ENCODE measurements around the gene TRPC1.

TRPC1 gene

GRCh38 chr3:142839831-142840230, 116.0 kb downstream of the TRPC1 start:
- H3K36me3 ChIP-seq (ENCODE audit: control insufficient read depth in 1 of 2, insufficient read depth in 2 of 2, low read length in 2 of 2), result no peaks in the 10 kb centered on the region
- no peak overlapping the region for H3K27ac ChIP-seq (ENCODE audit: low read depth, low read length)
- H3K9me3 ChIP-seq (ENCODE audit: insufficient read depth, low read depth, low read length), result no peaks in the 10 kb centered on the region
- no peak for DNase-seq
- H2BK120ac ChIP-seq (ENCODE audit: insufficient read depth, low read length, poor library complexity), result no peak overlapping the region
- H3K23ac ChIP-seq (ENCODE audit: low read length), result no peak overlapping the region
- no peak overlapping the region for H3K4me2 ChIP-seq (ENCODE audit: low read length)
- no peak overlapping the region for H2AFZ ChIP-seq (ENCODE audit: insufficient read depth, low read length, poor library complexity)
- no peak overlapping the region for H2BK5ac ChIP-seq (ENCODE audit: low read depth, low read length, poor library complexity)
- WGBS (ENCODE audit: extremely low coverage, insufficient coverage, insufficient read length), result no CpG with 5 or more reads among the region's 2 CpGs
- no peak overlapping the region for H3K9ac ChIP-seq (ENCODE audit: low read length)
- no peak overlapping the region for H3K14ac ChIP-seq (ENCODE audit: low read length)
- no peaks in the 10 kb centered on the region for H3K79me2 ChIP-seq (ENCODE audit: control insufficient read depth, insufficient read depth, low read length, poor library complexity)
- H4K91ac ChIP-seq (ENCODE audit: low read depth, low read length), result no peak overlapping the region
- H3K4me3 ChIP-seq (ENCODE audit: low read depth, low read length), result no peak overlapping the region
- no peak overlapping the region for H3K18ac ChIP-seq (ENCODE audit: low read length)
- H3K4ac ChIP-seq (ENCODE audit: low read depth, low read length), result no peak overlapping the region
- no peaks in the 10 kb centered on the region for H3K4me1 ChIP-seq (ENCODE audit: control insufficient read depth in 1 of 2, insufficient read depth in 2 of 2, low read length in 2 of 2)
- no peaks in the 10 kb centered on the region for H3K79me1 ChIP-seq (ENCODE audit: low read length)
- H4K12ac ChIP-seq (ENCODE audit: low read depth, low read length), result no peak overlapping the region
- H4K8ac ChIP-seq (ENCODE audit: low read depth, low read length), result no peak overlapping the region
- no peak overlapping the region for H2BK12ac ChIP-seq (ENCODE audit: low read length)
- H2AK5ac ChIP-seq (ENCODE audit: low read length), result no peak overlapping the region
- H3K27me3 ChIP-seq (ENCODE audit: insufficient read depth, low read length), result no peaks in the 10 kb centered on the region

- Histone ChIP-seq H3K36me3 (ENCODE audit: control insufficient read depth in 1 of 2, insufficient read depth in 2 of 2, low read length in 2 of 2) (no peaks in the 10 kb centered on the region), H3K18ac (ENCODE audit: low read length) (no peak overlapping the region), H3K9me3 (ENCODE audit: insufficient read depth, low read depth, low read length) (no peaks in the 10 kb centered on the region), H3K23ac (ENCODE audit: low read length) (no peak overlapping the region), H2BK12ac (ENCODE audit: low read length) (no peak overlapping the region), H3K79me1 (ENCODE audit: low read length) (no peaks in the 10 kb centered on the region), H4K91ac (ENCODE audit: low read depth, low read length) (no peak overlapping the region), H3K4ac (ENCODE audit: low read depth, low read length) (no peak overlapping the region), H3K27ac (ENCODE audit: low read depth, low read length) (no peak overlapping the region), H3K79me2 (ENCODE audit: control insufficient read depth, insufficient read depth, low read length, poor library complexity) (no peaks in the 10 kb centered on the region), H3K4me3 (ENCODE audit: low read depth, low read length) (no peak overlapping the region), H3K14ac (ENCODE audit: low read length) (no peak overlapping the region), H4K8ac (ENCODE audit: low read depth, low read length) (no peak overlapping the region), H4K12ac (ENCODE audit: low read depth, low read length) (no peak overlapping the region), H3K9ac (ENCODE audit: low read length) (no peak overlapping the region), H2AK5ac (ENCODE audit: low read length) (no peak overlapping the region), H3K4me2 (ENCODE audit: low read length) (no peak overlapping the region), H2AFZ (ENCODE audit: insufficient read depth, low read length, poor library complexity) (no peak overlapping the region), H2BK120ac (ENCODE audit: insufficient read depth, low read length, poor library complexity) (no peak overlapping the region), H3K27me3 (ENCODE audit: insufficient read depth, low read length) (no peaks in the 10 kb centered on the region), H2BK5ac (ENCODE audit: low read depth, low read length, poor library complexity) (no peak overlapping the region), H3K4me1 (ENCODE audit: control insufficient read depth in 1 of 2, insufficient read depth in 2 of 2, low read length in 2 of 2) (no peaks in the 10 kb centered on the region)
- WGBS (ENCODE audit: extremely low coverage, insufficient coverage, insufficient read length), result no CpG with 5 or more reads among the region's 4 CpGs
- DNase-seq, result peak; percentile 19 to 73
Measured at GRCh38 chr3:142844339-142844977, 120.6 kb downstream of the TRPC1 start.

GRCh38 chr3:142846779-142847577, 123.1 kb downstream of the TRPC1 start:
- Histone ChIP-seq H3K79me1 (ENCODE audit: low read length) (no peaks in the 10 kb centered on the region), H2BK5ac (ENCODE audit: low read depth, low read length, poor library complexity) (no peak overlapping the region), H4K12ac (ENCODE audit: low read depth, low read length) (no peak overlapping the region), H3K4me1 (ENCODE audit: control insufficient read depth in 1 of 2, insufficient read depth in 2 of 2, low read length in 2 of 2) (peaks cover 2 to 5% of the 10 kb centered on the region in 2 experiments), H3K4ac (ENCODE audit: low read depth, low read length) (no peak overlapping the region), H3K4me2 (ENCODE audit: low read length) (no peak overlapping the region), H3K23ac (ENCODE audit: low read length) (no peak overlapping the region), H3K9ac (ENCODE audit: low read length) (no peak overlapping the region), H2BK120ac (ENCODE audit: insufficient read depth, low read length, poor library complexity) (no peak overlapping the region), H3K18ac (ENCODE audit: low read length) (no peak overlapping the region), H2BK12ac (ENCODE audit: low read length) (no peak overlapping the region), H3K9me3 (ENCODE audit: insufficient read depth, low read depth, low read length) (no peaks in the 10 kb centered on the region), H4K8ac (ENCODE audit: low read depth, low read length) (no peak overlapping the region), H2AK5ac (ENCODE audit: low read length) (no peak overlapping the region), H3K27me3 (ENCODE audit: insufficient read depth, low read length) (no peaks in the 10 kb centered on the region), H3K27ac (ENCODE audit: low read depth, low read length) (no peak overlapping the region), H3K36me3 (ENCODE audit: control insufficient read depth in 1 of 2, insufficient read depth in 2 of 2, low read length in 2 of 2) (no peaks in the 10 kb centered on the region), H4K91ac (ENCODE audit: low read depth, low read length) (no peak overlapping the region), H3K14ac (ENCODE audit: low read length) (no peak overlapping the region), H2AFZ (ENCODE audit: insufficient read depth, low read length, poor library complexity) (no peak overlapping the region), H3K79me2 (ENCODE audit: control insufficient read depth, insufficient read depth, low read length, poor library complexity) (no peaks in the 10 kb centered on the region), H3K4me3 (ENCODE audit: low read depth, low read length) (no peak overlapping the region)
- DNase-seq, result no peak
- WGBS (ENCODE audit: extremely low coverage, insufficient coverage, insufficient read length), result no CpG with 5 or more reads among the region's 2 CpGs

GRCh38 chr3:142849148-142849547, 125.3 kb downstream of the TRPC1 start:
- Histone ChIP-seq H3K79me1 (ENCODE audit: low read length) (no peaks in the 10 kb centered on the region), H3K79me2 (ENCODE audit: control insufficient read depth, insufficient read depth, low read length, poor library complexity) (no peaks in the 10 kb centered on the region), H3K14ac (ENCODE audit: low read length) (no peak overlapping the region), H2BK5ac (ENCODE audit: low read depth, low read length, poor library complexity) (no peak overlapping the region), H3K36me3 (ENCODE audit: control insufficient read depth in 1 of 2, insufficient read depth in 2 of 2, low read length in 2 of 2) (no peaks in the 10 kb centered on the region), H3K4me3 (ENCODE audit: low read depth, low read length) (no peak overlapping the region), H3K27ac (ENCODE audit: low read depth, low read length) (no peak overlapping the region), H3K27me3 (ENCODE audit: insufficient read depth, low read length) (no peaks in the 10 kb centered on the region), H3K18ac (ENCODE audit: low read length) (no peak overlapping the region), H4K91ac (ENCODE audit: low read depth, low read length) (no peak overlapping the region), H3K9me3 (ENCODE audit: insufficient read depth, low read depth, low read length) (no peaks in the 10 kb centered on the region), H3K4me1 (ENCODE audit: control insufficient read depth in 1 of 2, insufficient read depth in 2 of 2, low read length in 2 of 2) (peaks cover 2 to 5% of the 10 kb centered on the region in 2 experiments), H3K23ac (ENCODE audit: low read length) (no peak overlapping the region), H4K12ac (ENCODE audit: low read depth, low read length) (no peak overlapping the region), H2BK12ac (ENCODE audit: low read length) (no peak overlapping the region), H3K4ac (ENCODE audit: low read depth, low read length) (no peak overlapping the region), H3K9ac (ENCODE audit: low read length) (no peak overlapping the region), H2AK5ac (ENCODE audit: low read length) (no peak overlapping the region), H3K4me2 (ENCODE audit: low read length) (no peak overlapping the region), H4K8ac (ENCODE audit: low read depth, low read length) (no peak overlapping the region), H2BK120ac (ENCODE audit: insufficient read depth, low read length, poor library complexity) (no peak overlapping the region), H2AFZ (ENCODE audit: insufficient read depth, low read length, poor library complexity) (no peak overlapping the region)
- no peak for DNase-seq
- no CpG with 5 or more reads among the region's 3 CpGs for WGBS (ENCODE audit: extremely low coverage, insufficient coverage, insufficient read length)
